ENCODE results near the gene SLC4A8. TPM values are rescaled to one million over a fixed set of nuclear protein-coding genes. Genes with fewer than 3 reads are reported as not detected.

Gene SLC4A8
- 14.1 and 14.9 TPM in 2 replicates for total RNA-seq

DNA sequence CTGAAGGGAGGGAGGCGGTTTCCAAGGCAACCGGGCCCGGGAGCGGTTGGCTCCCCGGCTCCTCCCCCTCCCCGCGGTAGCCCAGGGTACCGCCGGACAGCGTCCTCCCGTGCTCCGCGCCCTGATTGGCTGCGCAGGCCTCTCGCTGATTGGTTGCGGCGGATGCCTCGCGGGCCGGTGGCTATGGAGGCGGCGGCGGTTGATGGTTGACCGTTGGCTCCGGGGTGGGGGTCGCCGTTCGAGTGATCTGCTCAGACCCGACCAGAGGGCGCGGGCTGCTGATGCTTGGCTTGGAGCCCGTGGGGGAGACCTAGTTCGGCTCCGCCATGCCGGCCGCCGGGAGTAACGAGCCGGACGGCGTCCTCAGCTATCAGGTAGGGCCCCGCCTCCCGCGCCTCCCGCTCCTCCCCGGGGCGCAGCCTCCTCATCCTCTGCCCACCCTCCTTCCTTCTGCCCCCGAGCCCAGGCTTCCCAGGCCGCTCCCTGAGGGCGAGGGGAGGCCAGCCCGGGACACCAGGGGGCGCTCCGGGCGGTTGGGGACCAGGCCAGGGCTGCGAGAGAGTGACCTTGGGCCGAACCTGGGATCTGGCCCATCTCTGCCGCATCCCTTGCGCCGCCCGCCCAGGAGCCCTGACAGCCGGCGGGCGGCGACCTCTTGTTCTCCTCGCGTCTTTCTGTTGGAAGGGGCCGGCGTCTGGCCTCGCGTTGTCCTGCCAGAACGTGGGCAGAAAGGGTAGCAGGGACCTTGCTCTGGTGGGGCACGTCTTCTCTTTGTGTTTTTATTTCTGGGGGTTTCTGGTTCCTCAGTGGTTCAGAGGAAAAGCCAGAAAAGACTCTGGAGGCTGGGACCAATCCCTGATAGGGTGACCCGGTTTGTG lies at the start of gene SLC4A8:
SLC4A8 (plus strand) TSS at position 170 of the 878 bp plus-strand sequence; CDS start at position 327, 157 bp downstream.

DNA sequence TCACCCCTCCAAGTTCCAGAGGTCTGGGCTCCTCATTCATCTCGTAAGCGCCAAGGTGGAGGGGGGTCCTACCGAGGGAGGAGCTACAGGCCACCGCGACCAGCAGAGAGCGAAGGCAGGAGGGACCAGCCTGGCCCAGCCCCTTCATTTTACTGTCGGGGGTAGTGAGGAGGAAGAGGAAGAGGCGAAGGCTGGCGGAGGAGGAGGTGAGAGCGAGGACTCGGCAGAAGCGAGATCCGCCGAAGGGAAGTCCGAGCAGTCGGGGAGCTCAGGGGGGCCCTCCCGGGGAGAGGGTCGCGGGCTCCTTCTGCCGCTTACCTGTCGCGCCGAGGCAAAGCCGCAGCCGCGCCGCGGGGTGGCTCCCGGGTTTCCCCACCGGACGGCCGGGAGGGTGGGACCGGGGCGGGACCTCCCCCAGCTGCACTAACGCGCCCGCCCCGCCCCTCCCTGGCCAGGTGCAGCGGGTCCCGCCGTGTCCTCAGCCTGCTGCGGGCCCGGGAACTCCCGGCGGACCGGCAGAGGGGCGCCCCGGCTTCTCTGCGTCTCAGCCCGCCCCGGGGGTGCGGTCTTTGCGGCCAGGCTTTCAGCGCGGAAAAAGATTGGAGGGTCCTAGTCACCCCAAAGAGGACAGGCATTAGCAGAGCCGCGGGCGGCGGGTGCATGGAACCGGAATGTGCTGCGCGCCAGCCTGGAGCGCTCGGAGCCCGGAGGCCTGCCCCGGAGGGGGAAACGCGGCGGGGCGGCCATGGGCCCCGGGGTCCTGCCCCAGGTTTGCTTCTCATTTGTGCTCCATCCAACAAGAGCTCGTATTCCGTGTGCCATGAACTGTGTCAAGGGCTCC lies 33.1 kb upstream of the SLC4A8 start, which contains the start of gene GALNT6:
GALNT6 (minus strand) TSS at position 124 of the 841 bp plus-strand sequence. CDS start 11,625 bp downstream, outside the sequence.

Other genes starting within 250 kb of the SLC4A8 start
- gene POU6F1, start 206.8 kb upstream of the SLC4A8 start, total RNA-seq: 2.2 and 5.1 TPM in 2 replicates
- gene DAZAP2, start 186.0 kb upstream of the SLC4A8 start, total RNA-seq: 157 and 197 TPM in 2 replicates
- gene SMAGP, start 154.4 kb upstream of the SLC4A8 start, total RNA-seq: 7.9 and 14.5 TPM in 2 replicates
- under 0.01 TPM in 1 of 2 replicates, not detected in the other for gene BIN2, start 100.7 kb upstream of the SLC4A8 start, total RNA-seq
- gene CELA1, start 78.2 kb upstream of the SLC4A8 start, total RNA-seq: not detected in 2 replicates
- 210 and 402 TPM in 2 replicates for gene GALNT6, start 33.4 kb upstream of the SLC4A8 start, total RNA-seq
- 0.11 and 0.39 TPM in 2 replicates for gene SCN8A, start 166.4 kb downstream of the SLC4A8 start, total RNA-seq

Data from placental epithelial cell (primary cell).